ENCODE results near the gene CRYBG1. TPM values are rescaled to one million over a fixed set of nuclear protein-coding genes. Genes with fewer than 3 reads are reported as not detected.

Gene CRYBG1
- total RNA-seq, 1 experiment from 2014 or later = 5.7 TPM

GRCh38 chr6:106563614-106564013 is 203.1 kb downstream of the CRYBG1 start:
- Histone ChIP-seq H4K91ac (ENCODE audit: insufficient read length, low read depth, low read length) (no peak overlapping the region), H3K27ac (ENCODE audit: insufficient read length, low read depth, low read length) (no peak overlapping the region), H4K8ac (replicated peaks; ENCODE audit: insufficient read length, low read depth, low read length) (no peak overlapping the region), H2BK120ac (ENCODE audit: low read depth, low read length, poor library complexity, severe bottlenecking) (no peak overlapping the region), H4K5ac (ENCODE audit: insufficient read length, low read depth, low read length) (no peak overlapping the region), H3K4me1 (ENCODE audit: insufficient read depth, low read length) (peaks cover 3% of the 10 kb centered on the region; the same call in 1 of the 2 replicates), H2BK12ac (ENCODE audit: insufficient read length, low read depth, low read length) (no peak overlapping the region), H3K14ac (ENCODE audit: insufficient read depth, low read length) (no peak overlapping the region), H3K23me2 (ENCODE audit: insufficient read length, low read depth, low read length, poor library complexity, severe bottlenecking) (no peaks in the 10 kb centered on the region), H3K27me3 (ENCODE audit: insufficient read depth, low read length) (no peaks in the 10 kb centered on the region), H3K18ac (ENCODE audit: insufficient read length, low read depth, low read length) (no peak overlapping the region), H2BK5ac (ENCODE audit: insufficient read length, low read length) (no peak overlapping the region), H3K79me2 (ENCODE audit: insufficient read depth, low read length) (no peaks in the 10 kb centered on the region), H3K79me1 (ENCODE audit: insufficient read depth, low read depth, low read length, poor library complexity, severe bottlenecking) (no peaks in the 10 kb centered on the region), H3K23ac (ENCODE audit: insufficient read length, low read depth, low read length) (no peak overlapping the region), H2BK20ac (ENCODE audit: low read depth, low read length, poor library complexity, severe bottlenecking) (no peak overlapping the region), H4K20me1 (ENCODE audit: control insufficient read depth, insufficient read depth, insufficient read length) (no peaks in the 10 kb centered on the region), H3K9me3 (ENCODE audit: control insufficient read depth, low read depth, low read length) (no peaks in the 10 kb centered on the region), H2BK15ac (ENCODE audit: low read depth, low read length) (no peak overlapping the region), H3K4ac (ENCODE audit: low read depth, low read length) (no peak overlapping the region), H3K9ac (ENCODE audit: extremely low read depth, insufficient read length, low read length) (no peak overlapping the region), H2AFZ (ENCODE audit: low read length) (no peak overlapping the region), H3K56ac (ENCODE audit: insufficient read length, low read depth, low read length) (no peak overlapping the region), H3T11ph (ENCODE audit: low read length) (no peak overlapping the region), H3K4me2 (ENCODE audit: insufficient read depth, insufficient read length, low read length) (no peak overlapping the region), H2AK5ac (ENCODE audit: insufficient read length, low read length) (no peak overlapping the region)
- no peak for DNase-seq
- Mint-ChIP-seq H3K27me3 (ENCODE audit: low read depth) (no peaks in the 10 kb centered on the region), H3K4me1 (peaks cover 9 to 12% of the 10 kb centered on the region in 2 experiments), H3K4me3 (no peak overlapping the region), H3K27ac (peak overlapping the region in 1 of 3 experiments; percentile 30; a peak in 2 of 7 replicates), H3K36me3 (ENCODE audit: insufficient read depth in 1 of 3, low read depth in 3 of 3) (peaks cover 0 to 3% (median 0%) of the 10 kb centered on the region in 3 experiments; a peak in 2 of 7 replicates), H3K9me3 (no peaks in the 10 kb centered on the region; a peak in 1 of 5 replicates)
- TF ChIP-seq CTCF (conservative IDR thresholded peaks at IDR 0.05) = no peak
- no CpG with 5 or more reads among the region's 2 CpGs for WGBS (ENCODE audit: extremely low coverage, insufficient read length, low lambda C conversion rate)
